ENCODE results near the gene ADCY9.

ADCY9 gene

DNA sequence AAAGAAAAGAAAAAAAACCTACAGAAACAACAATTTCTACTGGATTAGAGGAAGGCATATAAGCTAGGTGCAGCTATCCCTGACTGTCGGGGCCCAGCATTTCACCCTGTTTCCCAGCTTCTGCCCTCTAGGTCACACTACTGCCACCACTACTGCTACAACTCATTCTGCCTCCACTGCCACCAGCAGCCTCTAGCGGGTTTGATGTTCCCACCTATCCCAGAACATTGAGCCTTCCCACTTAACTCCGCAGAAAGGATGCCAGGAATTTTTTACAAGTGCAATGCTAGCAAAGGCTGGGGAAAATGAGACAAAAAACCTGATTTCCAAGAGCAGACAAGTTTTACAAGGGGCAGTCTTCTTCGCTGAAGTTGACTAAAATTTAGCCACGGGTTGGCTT is 10.4 kb downstream of the ADCY9 start:
- TF ChIP-seq, protein P1, sequence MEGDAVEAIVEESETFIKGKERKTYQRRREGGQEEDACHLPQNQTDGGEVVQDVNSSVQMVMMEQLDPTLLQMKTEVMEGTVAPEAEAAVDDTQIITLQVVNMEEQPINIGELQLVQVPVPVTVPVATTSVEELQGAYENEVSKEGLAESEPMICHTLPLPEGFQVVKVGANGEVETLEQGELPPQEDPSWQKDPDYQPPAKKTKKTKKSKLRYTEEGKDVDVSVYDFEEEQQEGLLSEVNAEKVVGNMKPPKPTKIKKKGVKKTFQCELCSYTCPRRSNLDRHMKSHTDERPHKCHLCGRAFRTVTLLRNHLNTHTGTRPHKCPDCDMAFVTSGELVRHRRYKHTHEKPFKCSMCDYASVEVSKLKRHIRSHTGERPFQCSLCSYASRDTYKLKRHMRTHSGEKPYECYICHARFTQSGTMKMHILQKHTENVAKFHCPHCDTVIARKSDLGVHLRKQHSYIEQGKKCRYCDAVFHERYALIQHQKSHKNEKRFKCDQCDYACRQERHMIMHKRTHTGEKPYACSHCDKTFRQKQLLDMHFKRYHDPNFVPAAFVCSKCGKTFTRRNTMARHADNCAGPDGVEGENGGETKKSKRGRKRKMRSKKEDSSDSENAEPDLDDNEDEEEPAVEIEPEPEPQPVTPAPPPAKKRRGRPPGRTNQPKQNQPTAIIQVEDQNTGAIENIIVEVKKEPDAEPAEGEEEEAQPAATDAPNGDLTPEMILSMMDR (IDR thresholded peaks at IDR 0.05; ENCODE audit: insufficient read depth, low read depth, low read length, missing control alignments) = no peak
- H3K4me3 ChIP-seq (ENCODE audit: low read length) = no peak overlapping the region
- no peak for DNase-seq (ENCODE audit: low read depth)

DNA sequence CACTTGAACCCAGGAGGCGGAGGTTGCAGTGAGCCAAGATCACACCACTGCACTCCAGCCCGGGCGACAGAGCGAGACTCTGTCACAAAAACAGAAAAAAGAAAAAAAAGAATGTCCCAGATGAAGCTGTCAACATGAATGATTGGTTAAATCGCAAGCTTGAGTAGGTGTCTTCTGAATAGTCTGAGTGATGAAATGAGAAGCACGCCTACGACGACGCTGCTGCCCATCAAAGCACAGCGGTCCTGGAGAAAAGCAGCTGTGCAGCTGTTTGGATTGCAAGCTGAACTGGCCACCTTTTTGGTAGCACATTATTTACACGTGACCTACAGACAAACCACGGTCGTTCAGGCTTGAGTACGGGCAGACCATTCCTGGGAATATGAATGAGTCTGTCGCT is 12.5 kb downstream of the ADCY9 start:
- H3K4me3 ChIP-seq (ENCODE audit: low read length) = no peak overlapping the region
- TF ChIP-seq, protein P1 (IDR thresholded peaks at IDR 0.05; ENCODE audit: insufficient read depth, low read depth, low read length, missing control alignments) = no peak
- DNase-seq (ENCODE audit: low read depth) = no peak

DNA sequence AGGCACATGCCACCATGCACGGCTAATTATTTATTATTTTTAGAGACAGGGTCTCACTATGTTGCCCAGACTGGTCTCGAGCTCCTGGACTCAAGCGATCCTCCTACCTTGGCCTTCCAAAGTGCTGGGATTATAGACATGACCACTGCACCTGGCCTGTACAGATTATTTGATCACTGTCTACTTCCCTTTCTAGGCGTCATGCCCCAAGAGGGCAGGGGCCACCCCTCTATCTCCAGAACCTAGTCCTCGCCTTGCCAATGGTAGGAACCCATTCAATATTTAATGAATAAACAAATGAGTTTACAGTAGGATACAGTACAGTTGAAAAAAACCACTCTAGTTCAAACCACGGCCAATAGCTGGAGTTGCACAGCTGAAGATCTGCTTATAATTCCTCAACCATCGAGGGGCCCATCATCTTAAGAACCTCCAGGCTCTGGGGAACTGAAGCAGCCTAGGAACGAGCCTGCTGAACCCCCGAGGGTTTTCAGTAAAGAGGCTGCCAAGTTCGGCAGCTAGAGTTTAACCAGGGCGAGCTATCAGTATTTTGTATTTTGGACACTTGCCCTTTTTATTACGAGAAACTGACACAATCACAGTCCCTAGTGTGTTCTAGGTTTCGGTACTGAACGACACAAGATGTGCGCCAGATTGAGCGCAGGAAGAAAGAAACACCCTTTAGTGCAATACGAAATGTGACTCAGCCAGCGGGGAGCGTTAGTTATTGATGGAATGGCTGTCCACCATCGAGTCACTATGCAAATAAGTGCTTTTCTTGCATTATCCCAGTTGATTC is 14.6 kb downstream of the ADCY9 start:
- no peak for DNase-seq (ENCODE audit: low read depth)
- TF ChIP-seq, protein P1 (IDR thresholded peaks at IDR 0.05; ENCODE audit: insufficient read depth, low read depth, low read length, missing control alignments) = no peak
- H3K4me3 ChIP-seq (ENCODE audit: low read length) = no peak overlapping the region

DNA sequence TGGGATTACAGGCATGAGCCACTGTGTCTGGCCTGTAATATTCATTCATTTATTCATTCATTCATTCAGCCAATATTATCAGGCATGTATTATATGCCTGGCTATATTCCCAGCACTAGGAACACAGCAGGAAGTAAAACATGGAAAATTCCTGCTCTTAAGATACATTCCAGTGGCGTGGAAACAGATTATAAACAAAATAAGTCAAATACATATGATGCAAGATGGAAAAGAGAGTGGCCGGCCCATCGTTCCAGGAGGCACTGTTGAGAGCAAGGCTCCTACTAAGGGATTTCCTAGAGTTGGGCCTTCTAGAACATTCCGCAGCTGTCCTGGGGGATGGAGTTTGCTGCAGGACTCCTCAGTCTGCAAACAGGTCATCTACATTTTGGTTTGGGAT is 17.7 kb downstream of the ADCY9 start:
- no peak overlapping the region for H3K4me3 ChIP-seq (ENCODE audit: low read length)
- TF ChIP-seq, protein P1 (IDR thresholded peaks at IDR 0.05; ENCODE audit: insufficient read depth, low read depth, low read length, missing control alignments) = no peak
- DNase-seq (ENCODE audit: low read depth) = no peak

DNA sequence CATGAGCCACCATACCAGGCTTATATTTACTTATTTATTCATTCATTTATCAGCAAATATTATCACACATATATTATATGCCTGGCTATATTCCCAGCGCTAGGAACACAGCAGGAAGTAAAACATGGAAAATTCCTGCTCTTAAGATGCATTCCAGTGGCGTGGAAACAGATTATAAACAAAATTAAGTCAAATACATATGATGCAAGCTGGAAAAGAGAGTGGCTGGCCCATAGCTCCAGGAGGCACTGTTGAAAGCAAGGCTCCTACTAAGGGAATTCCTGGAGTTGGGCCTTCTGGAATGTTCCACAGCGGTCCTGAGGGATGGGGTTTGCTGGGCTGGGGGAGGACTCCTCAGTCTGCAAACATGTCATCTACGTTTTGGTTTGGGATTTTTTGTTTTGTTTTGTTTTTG is 18.4 kb downstream of the ADCY9 start:
- no peak overlapping the region for H3K4me3 ChIP-seq (ENCODE audit: low read length)
- no peak for DNase-seq (ENCODE audit: low read depth)
- TF ChIP-seq, protein P1 (IDR thresholded peaks at IDR 0.05; ENCODE audit: insufficient read depth, low read depth, low read length, missing control alignments) = no peak

DNA sequence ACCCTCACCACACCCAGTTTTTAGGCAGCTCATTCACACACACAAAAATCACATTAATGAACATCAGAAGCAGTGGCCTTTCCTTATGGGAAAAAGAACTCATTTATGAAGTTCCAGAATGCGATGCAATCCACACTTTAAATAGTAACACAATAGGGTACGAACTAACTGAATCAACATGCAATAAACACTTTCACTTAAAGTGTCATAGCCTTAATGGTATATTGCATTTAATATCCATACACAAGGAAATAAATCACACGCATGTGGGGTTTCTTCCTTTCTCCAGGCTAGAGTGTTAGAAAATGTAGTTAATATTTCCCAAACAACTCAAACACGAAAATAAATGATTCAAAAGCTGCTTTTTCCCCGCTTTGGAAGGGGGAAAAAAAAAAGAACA is 19.7 kb downstream of the ADCY9 start:
- DNase-seq (ENCODE audit: low read depth) = no peak
- no peak overlapping the region for H3K4me3 ChIP-seq (ENCODE audit: low read length)
- TF ChIP-seq, protein P1 (IDR thresholded peaks at IDR 0.05; ENCODE audit: insufficient read depth, low read depth, low read length, missing control alignments) = no peak

All from epithelial cell of esophagus (primary cell).